Stimulated activated CD4-positive, alpha-beta T cell treated with anti-CD3 and anti-CD28 coated beads, Interleukin-15, amount 100 ng/mL, for 24 hours (primary cell): ENCODE data around the gene FRK.
A peak's percentile ranks its signal among the peaks of the same experiment; 100 is the strongest.

Experiments used
- DNase-seq: peaks from one replicate; pipeline ENCODE4 v3.0.0-alpha.2; 2020

Gene FRK

DNA sequence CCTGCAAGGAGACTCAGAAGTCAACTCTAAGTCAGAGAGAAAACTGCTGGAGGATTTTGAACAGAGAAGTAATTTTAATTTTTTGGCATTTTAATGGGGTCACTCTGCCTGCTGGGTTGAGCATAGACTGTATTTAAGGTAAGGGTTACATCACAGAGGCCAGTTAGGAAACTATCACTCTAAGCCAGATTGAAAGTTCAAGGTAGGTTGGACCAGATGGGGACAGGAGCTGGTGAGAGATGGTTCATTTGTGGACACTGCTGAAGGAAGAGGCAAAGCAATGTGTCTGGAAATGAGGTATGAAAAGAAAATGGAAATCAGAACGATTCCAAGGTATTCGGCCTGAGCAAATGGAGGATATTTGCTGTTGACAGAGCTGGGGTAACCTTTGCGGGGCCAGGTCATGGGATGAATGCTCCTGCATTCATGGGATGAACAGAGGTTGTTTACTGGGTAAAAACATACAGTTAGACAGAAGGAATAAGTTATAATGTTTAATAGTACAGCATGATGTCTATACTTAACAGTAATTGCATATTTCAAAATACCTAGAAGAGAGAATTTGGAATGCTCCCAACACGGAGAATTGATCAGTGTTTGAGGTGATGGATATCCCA lies 26.9 kb downstream of the FRK start:
- no peak for DNase-seq

GRCh38 chr6:116030770-116031169 lies 29.9 kb downstream of the FRK start:
- DNase-seq: no peak

DNA sequence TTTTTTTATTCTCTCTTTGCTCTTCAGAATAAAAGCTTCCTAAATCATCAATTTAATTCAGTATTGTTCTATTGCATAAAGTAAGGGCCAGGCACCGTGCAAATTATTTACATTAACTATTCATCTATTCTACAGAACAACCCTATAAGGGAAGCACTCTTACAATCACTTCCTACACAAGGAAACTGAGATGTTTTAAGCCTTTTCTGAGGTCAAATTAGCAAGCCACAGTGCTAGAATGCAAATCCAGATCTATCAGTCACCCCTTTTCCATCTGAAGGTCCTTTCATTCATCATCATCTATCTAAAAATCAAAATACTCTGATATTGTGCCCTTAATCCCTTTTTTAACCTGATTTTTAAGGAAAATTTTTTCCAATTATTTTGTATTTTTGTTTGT lies 31.2 kb downstream of the FRK start:
- no peak for DNase-seq

DNA sequence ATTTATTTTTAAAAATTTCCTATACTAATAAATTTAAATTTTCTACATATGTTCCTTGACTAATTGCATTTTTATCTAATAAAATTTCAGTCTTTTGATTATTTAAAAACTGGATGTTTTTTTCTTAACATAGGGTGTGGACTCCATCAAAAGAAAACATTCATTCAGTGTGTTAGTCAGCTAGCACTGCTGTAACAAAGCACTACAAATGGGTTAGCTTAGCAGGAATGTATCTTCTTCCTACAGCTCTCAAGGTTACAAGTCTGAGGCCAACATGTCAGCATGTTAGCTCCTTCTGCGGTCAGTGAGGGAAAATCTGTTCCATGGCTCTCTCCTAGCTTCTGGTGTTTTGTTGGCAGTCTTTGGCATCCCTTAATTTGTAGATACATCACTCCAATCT lies 32.5 kb downstream of the FRK start:
- no peak for DNase-seq

- DNase-seq: no peak
Measured at GRCh38 chr6:116027801-116028200, 32.9 kb downstream of the FRK start.

- no peak for DNase-seq
Measured at GRCh38 chr6:116025405-116025804, 35.3 kb downstream of the FRK start.

DNA sequence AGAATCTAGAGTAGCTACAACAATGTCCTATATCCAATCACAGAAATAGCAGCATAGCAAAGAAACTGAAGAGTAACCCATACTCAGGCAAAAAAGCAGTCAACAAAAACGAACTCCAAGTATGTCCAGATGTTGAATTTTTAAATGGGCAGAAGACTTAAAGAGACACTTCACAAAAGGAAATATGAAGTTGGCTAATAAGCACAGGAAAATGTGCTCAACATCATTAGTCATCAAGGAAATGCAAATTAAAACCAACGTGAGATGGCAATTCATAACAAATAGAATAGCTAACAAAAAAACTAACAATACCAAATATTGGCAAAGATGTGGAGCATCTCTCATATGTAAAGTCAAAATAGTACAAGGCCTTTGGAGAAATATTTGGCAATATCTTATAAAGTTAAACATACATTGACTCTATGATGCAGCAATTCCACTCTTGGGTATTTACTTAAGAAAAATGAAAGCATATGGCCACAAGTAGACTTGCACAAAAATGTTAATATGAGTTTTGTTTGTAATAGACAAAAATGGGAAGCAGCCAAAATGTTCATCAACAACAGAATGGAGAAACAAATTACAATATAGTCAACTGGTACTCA lies 37.7 kb downstream of the FRK start:
- DNase-seq: no peak

DNA sequence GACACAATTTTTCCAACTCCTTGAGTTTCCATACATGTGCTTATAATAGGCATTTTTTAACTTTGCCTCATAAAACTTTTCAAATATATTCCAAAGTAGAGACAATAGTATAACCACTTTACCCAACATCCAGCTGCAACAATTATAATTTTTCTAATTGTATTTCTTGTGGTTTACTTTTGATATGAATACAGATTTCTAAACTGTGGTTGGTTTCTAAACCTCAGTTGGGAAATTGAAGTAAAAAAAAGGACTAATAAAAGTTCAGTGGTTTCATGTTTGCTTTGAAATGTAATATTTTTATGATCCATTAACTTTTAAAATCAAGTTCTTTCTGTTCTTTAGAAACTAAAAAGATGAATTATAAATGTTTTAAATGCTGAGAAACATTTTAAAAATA lies 40.0 kb downstream of the FRK start:
- DNase-seq: no peak

- DNase-seq: no peak
Measured at GRCh38 chr6:116019428-116019827, 41.3 kb downstream of the FRK start.

DNA sequence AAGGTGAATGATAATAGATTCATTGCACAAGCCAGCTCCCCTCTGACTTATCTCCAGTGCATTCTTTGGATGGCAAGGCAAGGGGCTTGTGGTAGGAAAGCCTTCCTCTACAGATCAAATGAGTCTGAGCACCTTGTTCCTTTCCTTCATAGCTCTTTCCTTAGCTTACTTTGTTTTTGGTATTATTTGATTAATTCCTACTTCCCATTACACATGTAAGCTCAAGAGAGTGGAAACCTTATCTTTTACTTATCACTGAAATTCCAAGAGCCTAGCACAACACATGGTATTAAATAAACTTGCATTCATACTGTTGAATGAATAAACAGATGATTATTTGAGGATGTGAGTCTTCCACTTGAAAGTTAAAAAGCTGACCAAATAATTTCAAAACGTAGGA lies 41.7 kb downstream of the FRK start:
- DNase-seq: no peak

- DNase-seq: no peak
Measured at GRCh38 chr6:116017546-116018295, 43.0 kb downstream of the FRK start.

GRCh38 chr6:116016846-116017545 lies 43.7 kb downstream of the FRK start:
- DNase-seq: no peak

DNA sequence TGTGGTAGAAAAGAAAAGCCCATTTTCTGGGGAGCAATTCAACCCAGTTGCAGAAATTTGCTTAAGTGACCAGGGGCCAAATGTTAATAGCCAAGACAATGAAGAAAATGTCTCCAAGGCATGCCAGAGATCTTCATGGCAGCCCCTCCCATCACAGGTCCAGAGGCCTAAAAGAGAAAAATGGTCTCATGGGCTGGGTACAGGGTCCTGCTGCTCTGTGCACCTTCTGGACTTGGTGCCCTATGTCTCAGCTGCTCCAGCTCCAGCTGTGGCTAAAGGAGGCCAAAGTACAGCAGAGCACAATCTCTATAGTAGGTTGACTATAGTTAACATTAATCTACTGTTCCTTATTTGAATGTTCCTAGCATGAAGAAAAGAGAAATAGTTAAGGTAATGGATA lies 44.7 kb downstream of the FRK start:
- no peak for DNase-seq

- no peak for DNase-seq
Measured at GRCh38 chr6:116015561-116015960, 45.1 kb downstream of the FRK start.

DNA sequence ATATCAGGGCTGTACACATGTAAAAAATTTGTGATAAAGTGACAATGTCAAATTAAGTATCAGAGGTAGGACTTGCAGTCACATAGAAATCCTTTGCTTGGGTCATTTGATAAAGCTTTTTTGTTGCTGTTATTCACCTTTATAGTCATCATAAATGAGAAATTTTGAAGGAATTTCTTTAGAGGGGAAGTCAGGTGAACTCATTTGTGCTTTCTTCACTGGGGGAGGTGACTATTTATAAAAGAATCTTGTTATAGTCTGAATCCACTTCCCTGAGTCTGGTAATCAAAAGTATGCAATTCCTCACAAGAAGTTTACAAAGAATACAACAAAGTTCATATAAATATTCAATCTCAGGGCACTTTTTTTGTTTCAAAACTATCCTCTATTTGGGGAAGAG lies 47.7 kb downstream of the FRK start:
- no peak for DNase-seq

GRCh38 chr6:116012471-116012949 lies 48.2 kb downstream of the FRK start:
- no peak for DNase-seq

DNA sequence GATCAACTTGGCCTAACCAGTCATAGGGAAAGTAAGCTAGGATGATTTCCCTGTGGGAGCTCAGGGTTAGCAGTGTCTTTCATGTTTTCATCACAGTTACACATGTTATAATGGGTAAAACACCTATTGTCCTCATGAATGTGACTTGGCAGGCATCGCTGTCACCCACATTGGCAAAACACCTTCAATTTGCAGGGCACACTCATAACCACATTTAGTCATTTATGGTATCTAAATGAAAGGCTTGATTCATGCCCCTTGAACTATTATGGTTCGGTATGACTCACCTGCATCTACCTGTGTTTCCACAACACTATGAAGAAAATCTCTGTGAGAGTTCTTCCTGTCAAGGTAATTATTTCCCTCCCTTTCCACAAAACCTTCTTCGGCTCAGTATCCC lies 49.2 kb downstream of the FRK start:
- peak; percentile 53 for DNase-seq

DNA sequence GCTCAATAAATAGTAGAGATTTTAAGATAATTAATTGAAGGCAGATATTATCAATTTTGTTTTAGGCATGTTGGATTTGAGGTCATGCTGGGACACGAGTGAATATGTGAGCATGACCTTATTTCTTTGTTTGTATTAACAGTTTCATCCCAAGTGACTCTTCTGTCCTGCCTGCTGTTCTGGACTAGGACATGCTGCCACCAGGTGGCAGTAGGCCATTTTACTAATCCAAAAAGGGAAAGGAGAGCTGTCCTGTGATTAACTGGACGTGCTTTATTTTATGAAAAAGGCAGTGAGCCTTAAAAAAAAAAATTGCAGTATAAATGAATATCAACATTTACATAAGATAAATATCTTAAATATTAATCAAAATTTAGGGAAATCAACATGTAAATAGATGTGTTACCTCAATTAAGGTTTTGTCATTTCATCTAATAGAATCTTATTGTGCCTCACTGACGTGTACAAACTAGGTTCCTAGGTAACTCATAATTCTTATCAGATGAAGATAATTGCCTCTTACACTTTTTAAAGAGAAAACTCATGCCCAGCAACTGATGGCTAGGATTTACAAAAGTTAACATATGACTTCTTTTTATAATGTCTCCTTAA lies 49.8 kb downstream of the FRK start:
- peak; percentile 67 for DNase-seq

DNA sequence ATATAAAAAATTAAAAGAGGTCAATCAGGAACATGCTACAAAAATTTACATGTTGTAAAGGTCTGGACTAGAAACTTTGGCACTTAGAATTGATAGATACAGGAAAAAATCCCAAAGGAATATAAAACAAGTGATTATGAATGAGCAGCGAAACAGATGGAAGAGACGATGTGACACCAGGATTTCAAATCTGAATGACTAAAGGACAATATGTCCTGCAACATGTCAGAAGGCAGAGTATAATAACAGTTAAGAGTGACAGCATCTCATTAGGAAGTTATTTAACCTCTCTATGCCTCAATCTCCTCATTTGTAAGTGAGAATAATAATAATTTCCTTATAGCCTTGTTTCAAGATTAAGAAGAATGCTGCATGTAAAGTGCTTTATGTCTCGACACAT lies 50.3 kb downstream of the FRK start:
- no peak for DNase-seq

- DNase-seq: no peak
Measured at GRCh38 chr6:116008470-116009243, 52.0 kb downstream of the FRK start.

DNA sequence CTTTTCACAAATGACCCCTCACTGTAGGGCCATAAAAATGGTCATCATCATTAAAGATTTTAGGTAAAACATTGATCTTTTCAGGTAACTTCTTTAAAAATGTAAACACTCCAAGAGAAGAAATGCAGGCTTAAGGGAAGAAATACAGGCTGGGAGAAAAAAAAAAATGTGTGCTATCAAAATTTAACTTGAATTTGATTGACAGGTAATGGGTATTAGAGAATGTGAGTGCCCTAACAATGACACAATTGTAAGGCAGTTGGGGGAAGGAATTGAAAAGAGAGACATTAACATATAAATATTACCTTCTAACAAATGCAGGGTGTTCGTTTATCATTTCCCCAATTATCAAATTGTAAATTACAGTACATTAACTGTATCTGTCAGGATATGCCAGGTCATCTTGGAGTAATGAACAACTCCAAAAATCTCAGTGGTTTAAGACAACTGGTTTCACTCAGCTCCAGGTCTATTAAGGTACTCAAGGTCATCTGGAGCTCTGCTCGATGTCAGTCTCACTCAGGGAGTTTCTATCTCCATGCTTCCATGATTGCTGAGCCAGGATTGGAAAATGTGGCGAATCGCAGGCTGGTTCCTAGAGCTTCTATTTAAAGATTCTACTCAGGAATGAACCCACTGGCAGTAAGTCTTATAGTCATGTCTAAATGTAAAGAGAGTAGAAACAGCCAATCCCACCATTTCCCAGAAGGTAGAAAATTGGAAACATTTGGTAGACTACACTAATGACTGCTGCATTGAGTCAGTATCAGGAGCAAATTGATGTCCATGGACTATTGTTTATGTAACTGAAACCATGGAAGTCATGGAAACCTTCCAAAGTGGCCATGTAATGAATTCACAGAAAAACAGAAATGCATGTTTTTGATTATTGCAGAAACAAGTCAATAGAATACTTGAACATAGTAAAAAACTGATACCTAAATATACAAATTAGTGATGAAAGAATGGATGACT lies 55.6 kb downstream of the FRK start:
- no peak for DNase-seq
